HTR-8/SVneo (cell line): ENCODE data around the gene GABRD.

ENCODE experiments used
- DNase-seq: peaks from one replicate; pipeline ENCODE4 v3.0.0; 2011; ENCODE audit warnings: low spot score, mixed read lengths; ENCODE audit not compliant: insufficient read length
- FAIRE-seq: peaks from 2 replicates; lab custom pipeline; 2011; peaks lifted over from hg19 to GRCh38; lab: Jason Lieb, UNC

GABRD gene

DNA sequence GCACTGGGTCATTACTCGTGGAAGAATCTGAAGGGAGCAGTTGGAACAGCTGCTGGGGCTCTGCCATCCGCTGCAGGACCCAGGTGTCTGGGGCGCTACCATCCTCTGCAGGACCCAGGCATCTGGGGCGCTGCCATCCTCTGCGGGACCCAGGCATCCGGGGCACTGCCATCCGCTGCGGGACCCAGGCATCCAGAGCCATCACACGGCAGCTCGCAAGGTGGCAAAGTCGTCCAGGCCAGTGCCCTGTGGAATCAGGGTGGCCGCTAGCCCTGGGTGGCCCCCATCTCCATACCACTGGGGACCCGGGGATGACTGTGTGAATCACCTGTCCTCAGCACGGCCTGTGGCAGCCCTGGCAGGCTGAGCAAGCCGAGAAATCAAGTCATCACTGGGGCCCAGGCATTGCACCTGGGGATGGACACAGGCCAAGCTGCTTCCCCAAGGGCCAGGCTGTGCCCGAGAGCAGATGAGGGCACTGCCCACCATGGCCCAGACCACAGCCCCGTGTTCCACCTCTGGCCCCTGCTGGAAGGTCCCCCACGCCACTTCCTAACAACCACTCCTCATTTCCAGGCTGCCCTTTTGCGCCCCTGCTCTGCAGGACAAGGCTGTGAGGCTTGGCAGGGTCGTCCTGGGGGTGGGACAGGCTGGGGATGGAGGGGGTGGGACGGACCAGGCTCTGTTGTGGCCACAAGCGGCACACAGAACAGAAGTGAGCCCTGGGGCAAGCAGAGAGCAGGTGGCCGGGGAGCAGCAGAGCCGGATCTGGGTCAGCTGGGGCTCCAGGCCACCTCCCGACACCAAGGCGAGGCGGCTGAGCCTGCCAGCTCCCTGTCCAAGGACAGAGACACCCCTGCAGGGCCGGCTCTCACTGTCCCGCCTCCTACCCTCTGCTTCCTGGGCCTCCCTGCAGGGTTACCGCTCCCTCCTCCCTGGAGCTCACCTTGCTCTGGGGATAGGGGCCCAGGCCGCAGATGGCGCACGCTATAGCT lies 12.7 kb downstream of the GABRD start:
- FAIRE-seq (no peak), DNase-seq (no peak)

GRCh38 chr1:2032737-2033136 lies 13.6 kb downstream of the GABRD start:
- FAIRE-seq = no peak

DNA sequence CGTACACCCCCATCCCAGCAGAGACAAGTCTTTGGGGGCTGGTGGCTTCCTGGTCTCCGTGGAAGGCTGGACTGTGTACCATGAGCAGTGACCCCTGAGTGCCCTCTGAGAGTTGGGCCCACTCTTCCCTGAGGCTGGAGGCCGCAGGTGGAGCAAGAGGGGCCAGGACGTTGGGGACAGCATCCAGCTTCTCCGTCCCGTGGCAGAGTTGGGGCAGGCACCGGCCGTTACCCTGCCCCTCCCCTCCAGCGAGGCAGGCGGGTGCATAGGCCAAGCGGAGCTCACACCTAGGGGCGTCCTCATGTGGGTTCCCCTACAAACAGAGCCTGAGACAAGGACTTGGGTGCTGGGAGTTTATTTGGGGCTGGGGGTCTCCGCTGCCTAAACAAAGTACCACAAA lies 14.0 kb downstream of the GABRD start:
- FAIRE-seq = no peak
- no peak for DNase-seq

More at GRCh38 chr1:2032737-2033136, 13.6 kb downstream of the GABRD start:
- DNase-seq = no peak

DNA sequence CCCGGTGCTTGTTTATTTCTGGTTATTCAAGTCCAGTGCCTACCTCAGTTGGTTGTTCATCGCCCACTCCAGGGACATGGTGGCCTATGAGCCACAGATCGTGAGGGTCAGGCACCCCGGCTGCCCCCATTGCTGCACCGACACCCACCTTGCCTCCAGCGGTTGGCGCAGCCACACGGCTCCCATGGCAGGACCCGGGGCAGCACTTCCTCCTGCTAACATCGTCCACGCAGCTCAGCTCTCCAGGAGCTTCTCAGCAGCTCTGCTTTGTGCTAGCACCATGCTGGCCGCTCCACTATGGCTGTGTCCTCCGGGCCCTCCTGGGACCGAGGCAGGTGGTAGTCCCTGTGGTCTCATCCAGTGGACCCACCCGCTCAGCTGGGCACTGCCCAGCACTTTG lies 17.1 kb downstream of the GABRD start:
- DNase-seq = no peak
- FAIRE-seq = no peak

GRCh38 chr1:2037314-2037979 lies 18.3 kb downstream of the GABRD start:
- DNase-seq (no peak), FAIRE-seq (no peak)

GRCh38 chr1:2038229-2038628 lies 19.1 kb downstream of the GABRD start:
- FAIRE-seq (no peak), DNase-seq (no peak)

DNA sequence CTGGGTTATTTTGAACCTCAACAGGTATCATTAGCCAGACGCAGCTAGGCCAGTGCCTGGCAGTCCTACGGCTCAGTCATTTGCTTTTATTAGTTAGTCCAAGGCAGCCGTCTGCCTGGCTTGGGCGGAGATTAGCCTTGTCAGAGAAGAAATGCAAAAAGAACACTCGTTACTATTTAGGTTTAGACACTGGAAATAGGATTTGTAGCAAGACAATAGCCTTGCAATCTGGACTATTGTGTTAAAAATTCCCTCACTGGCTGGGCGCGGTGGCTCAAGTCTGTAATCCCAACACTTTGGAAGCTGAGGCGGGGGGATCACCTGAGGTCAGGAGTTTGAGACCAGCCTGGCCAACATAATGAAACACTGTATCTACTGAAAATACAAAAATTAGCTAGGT lies 20.1 kb downstream of the GABRD start:
- DNase-seq (no peak), FAIRE-seq (no peak)

DNA sequence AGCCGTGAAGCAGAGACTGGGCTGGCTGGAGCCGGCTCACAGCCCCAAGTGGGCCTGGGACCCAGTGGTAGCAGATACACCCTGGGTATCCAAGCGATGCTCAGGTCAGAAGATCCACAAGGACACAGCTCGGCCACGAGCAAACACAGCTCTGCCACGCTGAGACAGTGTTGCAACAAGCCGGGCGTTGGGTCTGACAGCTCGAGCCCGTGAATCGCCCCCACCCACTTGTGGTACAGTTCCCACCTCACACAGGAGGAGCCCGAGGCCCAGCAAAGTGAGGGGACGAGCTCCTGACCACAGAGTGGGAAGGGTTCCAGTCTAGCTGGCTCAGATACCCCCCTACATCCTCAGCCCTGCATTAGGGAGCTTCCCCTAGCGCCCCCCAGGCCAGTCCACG lies 22.2 kb downstream of the GABRD start:
- FAIRE-seq = no peak
- DNase-seq = no peak

DNA sequence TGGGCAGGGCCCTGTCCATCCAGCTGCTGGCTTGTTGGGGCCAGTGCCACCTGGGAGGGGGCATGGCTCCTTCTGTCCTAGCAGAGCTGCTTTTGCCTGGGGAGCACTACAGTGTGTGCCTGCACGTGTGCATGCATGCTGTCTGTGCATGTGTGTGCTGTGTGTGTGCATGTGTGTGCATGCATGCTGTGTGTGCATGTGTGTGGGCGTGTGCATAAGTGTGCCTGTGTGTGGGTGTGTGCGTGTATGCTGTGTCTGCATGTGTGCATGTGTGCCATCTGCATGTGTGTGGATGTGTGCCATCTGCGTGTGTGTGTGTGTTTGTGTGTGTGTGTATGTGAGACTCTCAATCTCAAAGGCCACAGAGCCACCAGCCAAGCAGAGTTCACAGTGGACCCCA lies 22.7 kb downstream of the GABRD start:
- DNase-seq = no peak
- FAIRE-seq = peak; percentile 87

GRCh38 chr1:2042830-2043773 lies 24.0 kb downstream of the GABRD start:
- DNase-seq (no peak), FAIRE-seq (no peak)

DNA sequence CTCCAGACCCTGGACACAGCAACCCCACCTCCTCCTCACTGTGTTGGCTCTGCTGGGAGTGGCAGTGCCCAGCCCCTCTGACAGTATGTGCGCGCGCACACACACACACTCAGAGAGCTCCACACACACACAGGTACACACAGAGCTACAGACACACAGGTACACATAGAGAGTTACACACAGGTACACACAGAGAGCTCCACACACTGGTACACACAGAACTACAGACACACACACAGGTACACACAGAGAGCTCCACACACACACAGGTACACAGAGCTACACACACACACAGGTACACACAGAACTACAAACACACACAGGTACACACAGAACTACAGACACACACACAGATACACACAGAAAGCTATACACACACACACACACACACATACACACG lies 24.7 kb downstream of the GABRD start:
- DNase-seq (no peak), FAIRE-seq (peak; percentile 36)

- FAIRE-seq (peak; percentile 89), DNase-seq (peak; percentile 74)
Observed at GRCh38 chr1:2044510-2045319, 25.6 kb downstream of the GABRD start.

- FAIRE-seq = peak; percentile 81
- no peak for DNase-seq
Observed at GRCh38 chr1:2045468-2046173, 26.5 kb downstream of the GABRD start.

- DNase-seq (peak; percentile 30), FAIRE-seq (no peak)
Observed at GRCh38 chr1:2046174-2046917, 27.2 kb downstream of the GABRD start.

GRCh38 chr1:2046953-2047748 lies 28.0 kb downstream of the GABRD start:
- FAIRE-seq (no peak), DNase-seq (no peak)

DNA sequence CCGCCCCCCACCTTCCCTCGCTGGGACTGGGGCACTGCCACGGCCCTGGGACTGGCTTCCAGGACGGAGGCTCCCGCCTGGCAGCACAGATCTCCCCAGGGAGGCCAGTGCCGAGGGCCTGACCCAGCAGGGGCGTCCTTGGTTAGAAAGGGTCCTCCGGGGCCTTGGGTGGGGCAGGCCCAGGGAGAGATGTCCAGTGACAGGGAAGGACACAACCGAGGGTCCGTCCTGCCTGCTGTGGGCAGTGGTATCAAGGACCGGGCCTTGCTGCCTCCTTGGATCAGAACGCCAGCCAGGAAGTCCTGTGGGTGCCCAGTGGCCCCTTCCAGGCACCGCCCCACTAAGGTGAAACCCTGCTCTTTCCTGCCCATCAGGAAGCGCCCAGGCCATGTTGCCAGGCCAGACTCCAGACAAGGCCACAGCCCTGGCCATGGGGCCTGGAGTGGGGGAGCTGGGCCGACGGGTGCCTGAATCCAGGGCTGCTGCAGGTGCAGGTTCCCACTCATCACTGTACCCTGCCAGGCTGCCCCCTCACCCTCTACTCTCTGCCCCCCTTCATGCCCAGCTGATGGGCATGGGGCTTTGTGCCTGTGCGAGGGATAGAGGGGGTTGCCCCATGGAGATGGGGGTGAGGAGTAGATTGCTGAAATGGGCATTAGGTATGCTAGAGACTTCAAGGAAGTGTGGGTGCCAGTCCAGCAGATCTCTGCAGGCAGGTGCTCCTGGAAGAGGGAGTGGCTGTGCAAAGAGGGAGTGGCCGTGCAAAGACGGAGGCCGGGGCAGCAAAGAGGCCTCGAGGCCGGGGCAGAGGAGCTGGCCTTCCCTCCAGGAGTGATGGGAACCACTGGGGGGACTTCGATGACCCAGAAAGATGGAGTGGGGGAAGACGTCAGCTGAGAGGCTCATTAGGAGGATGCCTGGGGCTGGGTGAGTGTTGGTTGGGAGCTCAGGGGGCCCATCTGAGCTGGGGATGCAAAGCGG lies 28.9 kb downstream of the GABRD start:
- no peak for FAIRE-seq
- no peak for DNase-seq
